ENCODE results near the gene CD226. TPM values are rescaled to one million over a fixed set of nuclear protein-coding genes. Genes with fewer than 3 reads are reported as not detected.
"Not testable (repeated sequence)": the region's sequence is repeated elsewhere in the genome, so short reads cannot be mapped to it uniquely, and the experiment has no call there.

Gene CD226
- total RNA-seq, 1 donor from 2014 or later = not detected

GRCh38 chr18:69941183-69941582, 6.5 kb downstream of the CD226 start:
- Histone ChIP-seq H4K20me1 (ENCODE audit: low read depth) (no peaks in the 10 kb centered on the region), H3K36me3 (no peaks in the 10 kb centered on the region), H3K9me3 (ENCODE audit: low read depth) (no peaks in the 10 kb centered on the region), H3K4me1 (no peaks in the 10 kb centered on the region), H3K79me2 (ENCODE audit: low read depth) (no peaks in the 10 kb centered on the region), H3K9ac (no peak overlapping the region), H3F3A (ENCODE audit: low read depth) (no peaks in the 10 kb centered on the region), H2AFZ (replicated peaks) (no peak overlapping the region), H3K4me3 (no peak overlapping the region), H3K27ac (no peak overlapping the region), H3K4me2 (no peak overlapping the region), H3K27me3 (no peaks in the 10 kb centered on the region)
- H3K36me3 Mint-ChIP-seq = no peaks in the 10 kb centered on the region
- no peak for DNase-seq (ENCODE audit: low spot score)
- H3K9me3 Mint-ChIP-seq = peaks cover 2% of the 10 kb centered on the region
- H3K4me3 Mint-ChIP-seq = no peak overlapping the region
- H3K27me3 Mint-ChIP-seq (ENCODE audit: insufficient read depth, low read depth) = no peaks in the 10 kb centered on the region
- peaks cover 2% of the 10 kb centered on the region for H3K4me1 Mint-ChIP-seq
- TF ChIP-seq, protein P1, sequence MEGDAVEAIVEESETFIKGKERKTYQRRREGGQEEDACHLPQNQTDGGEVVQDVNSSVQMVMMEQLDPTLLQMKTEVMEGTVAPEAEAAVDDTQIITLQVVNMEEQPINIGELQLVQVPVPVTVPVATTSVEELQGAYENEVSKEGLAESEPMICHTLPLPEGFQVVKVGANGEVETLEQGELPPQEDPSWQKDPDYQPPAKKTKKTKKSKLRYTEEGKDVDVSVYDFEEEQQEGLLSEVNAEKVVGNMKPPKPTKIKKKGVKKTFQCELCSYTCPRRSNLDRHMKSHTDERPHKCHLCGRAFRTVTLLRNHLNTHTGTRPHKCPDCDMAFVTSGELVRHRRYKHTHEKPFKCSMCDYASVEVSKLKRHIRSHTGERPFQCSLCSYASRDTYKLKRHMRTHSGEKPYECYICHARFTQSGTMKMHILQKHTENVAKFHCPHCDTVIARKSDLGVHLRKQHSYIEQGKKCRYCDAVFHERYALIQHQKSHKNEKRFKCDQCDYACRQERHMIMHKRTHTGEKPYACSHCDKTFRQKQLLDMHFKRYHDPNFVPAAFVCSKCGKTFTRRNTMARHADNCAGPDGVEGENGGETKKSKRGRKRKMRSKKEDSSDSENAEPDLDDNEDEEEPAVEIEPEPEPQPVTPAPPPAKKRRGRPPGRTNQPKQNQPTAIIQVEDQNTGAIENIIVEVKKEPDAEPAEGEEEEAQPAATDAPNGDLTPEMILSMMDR (IDR thresholded peaks at IDR 0.05) = no peak
- no peak overlapping the region for H3K27ac Mint-ChIP-seq

DNA sequence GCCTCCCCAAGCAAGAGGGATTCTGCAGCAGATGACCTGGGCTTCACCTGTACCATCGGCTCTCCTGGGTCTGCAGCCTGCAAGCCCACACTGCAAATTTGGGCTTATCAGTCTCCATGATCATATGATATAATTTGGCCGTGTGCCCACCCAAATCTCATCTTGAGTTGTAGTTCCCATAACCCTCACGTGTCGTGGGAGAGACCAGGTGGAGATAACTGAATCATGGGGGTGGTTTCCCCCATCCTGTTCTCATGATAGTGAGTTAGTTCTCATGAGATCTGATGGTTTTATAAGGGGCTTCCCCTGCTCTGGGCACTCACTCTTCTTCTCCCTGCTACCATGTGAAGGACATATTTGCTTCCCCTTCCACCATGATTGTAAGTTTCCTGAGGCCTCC, 7.9 kb downstream of the CD226 start:
- H2AFZ ChIP-seq (replicated peaks); H3K27me3 Mint-ChIP-seq (ENCODE audit: insufficient read depth, low read depth); H3K4me1 Mint-ChIP-seq; H3K4me3 ChIP-seq; H4K20me1 ChIP-seq (ENCODE audit: low read depth); H3K36me3 ChIP-seq; H3K36me3 Mint-ChIP-seq; DNase-seq (ENCODE audit: low spot score); H3K27me3 ChIP-seq; H3K4me3 Mint-ChIP-seq; H3K9me3 Mint-ChIP-seq; H3K9ac ChIP-seq; H3K9me3 ChIP-seq (ENCODE audit: low read depth); H3K79me2 ChIP-seq (ENCODE audit: low read depth); H3K27ac ChIP-seq; H3K27ac Mint-ChIP-seq; H3F3A ChIP-seq (ENCODE audit: low read depth); H3K4me1 ChIP-seq; H3K4me2 ChIP-seq: not testable (repeated sequence)

GRCh38 chr18:69936191-69936558, 11.5 kb downstream of the CD226 start:
- Histone ChIP-seq H3K9me3 (ENCODE audit: low read depth) (no peaks in the 10 kb centered on the region), H3K27ac (no peak overlapping the region), H2AFZ (replicated peaks) (no peak overlapping the region), H3K4me2 (no peak overlapping the region), H3K9ac (no peak overlapping the region), H3K79me2 (ENCODE audit: low read depth) (no peaks in the 10 kb centered on the region), H3K36me3 (no peaks in the 10 kb centered on the region), H3K4me1 (no peaks in the 10 kb centered on the region), H3F3A (ENCODE audit: low read depth) (no peaks in the 10 kb centered on the region), H4K20me1 (ENCODE audit: low read depth) (no peaks in the 10 kb centered on the region), H3K27me3 (no peaks in the 10 kb centered on the region), H3K4me3 (no peak overlapping the region)
- TF ChIP-seq EZH2phosphoT487 (IDR thresholded peaks at IDR 0.05) (no peak), EZH2 (IDR thresholded peaks at IDR 0.05) (no peak)
- TF ChIP-seq, protein P1 (IDR thresholded peaks at IDR 0.05) = no peak
- Mint-ChIP-seq H3K27me3 (ENCODE audit: insufficient read depth, low read depth) (no peaks in the 10 kb centered on the region), H3K4me3 (no peak overlapping the region), H3K9me3 (no peaks in the 10 kb centered on the region), H3K4me1 (peaks cover 2% of the 10 kb centered on the region), H3K36me3 (no peaks in the 10 kb centered on the region), H3K27ac (no peak overlapping the region)
- DNase-seq (ENCODE audit: low spot score) = no peak

DNA sequence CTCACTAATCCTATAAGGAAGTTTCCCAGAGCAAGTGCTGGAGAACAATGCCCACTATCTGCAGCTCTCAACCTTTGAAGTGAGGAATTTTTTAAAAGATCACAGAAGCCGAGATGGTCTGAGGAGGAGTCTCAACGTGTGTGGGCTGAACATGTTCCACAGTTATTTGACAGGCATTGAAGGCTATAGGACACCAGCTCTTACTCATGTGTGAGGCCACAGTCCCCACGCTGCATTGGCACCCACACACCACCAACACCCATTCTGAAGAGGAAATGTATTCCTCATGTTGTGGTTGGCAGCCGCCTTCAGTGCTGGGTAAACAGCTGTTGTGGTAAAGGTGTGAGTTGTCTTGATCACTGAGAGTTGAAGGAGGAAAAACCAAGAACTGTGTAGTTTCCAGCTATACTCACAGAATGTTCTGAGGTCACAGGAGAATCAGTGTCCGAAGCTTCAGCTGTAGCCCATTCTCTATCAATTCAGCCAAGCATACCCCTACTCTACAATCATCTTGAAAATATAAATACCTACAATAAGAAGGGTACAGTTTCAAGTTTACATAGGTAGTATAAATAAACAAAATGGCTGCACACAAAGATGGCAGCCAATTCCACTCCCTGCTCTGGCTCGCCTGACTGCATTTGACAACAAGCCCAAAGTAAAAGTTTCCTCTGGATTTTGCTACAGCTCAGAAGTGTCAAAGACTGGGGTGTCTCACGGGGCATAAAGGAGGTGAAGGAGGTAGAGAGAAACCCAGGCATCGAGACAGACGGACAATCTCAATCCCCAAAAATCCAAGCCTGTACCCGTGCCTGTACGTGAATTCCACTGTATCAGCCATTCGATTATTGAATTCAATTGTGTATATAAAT, 12.1 kb downstream of the CD226 start:
- Histone ChIP-seq H3K9me3 (ENCODE audit: low read depth) (no peaks in the 10 kb centered on the region), H3K27me3 (no peaks in the 10 kb centered on the region), H3K4me3 (no peak overlapping the region), H3K9ac (no peak overlapping the region), H4K20me1 (ENCODE audit: low read depth) (no peaks in the 10 kb centered on the region), H3K79me2 (ENCODE audit: low read depth) (no peaks in the 10 kb centered on the region), H2AFZ (replicated peaks) (no peak overlapping the region), H3K27ac (no peak overlapping the region), H3K36me3 (no peaks in the 10 kb centered on the region), H3F3A (ENCODE audit: low read depth) (no peaks in the 10 kb centered on the region), H3K4me2 (no peak overlapping the region), H3K4me1 (no peaks in the 10 kb centered on the region)
- Mint-ChIP-seq H3K27me3 (ENCODE audit: insufficient read depth, low read depth) (no peaks in the 10 kb centered on the region), H3K27ac (no peak overlapping the region), H3K9me3 (no peaks in the 10 kb centered on the region), H3K36me3 (no peaks in the 10 kb centered on the region), H3K4me3 (no peak overlapping the region), H3K4me1 (peaks cover 2% of the 10 kb centered on the region)
- TF ChIP-seq, protein P1 (IDR thresholded peaks at IDR 0.05) = no peak
- TF ChIP-seq EZH2 (IDR thresholded peaks at IDR 0.05) = no peak
- no peak for TF ChIP-seq EZH2phosphoT487 (IDR thresholded peaks at IDR 0.05)
- peak; percentile 45 for DNase-seq (ENCODE audit: low spot score)
